ENCODE measurements around the gene VIM. TPM values are rescaled to one million over a fixed set of nuclear protein-coding genes. Genes with fewer than 3 reads are reported as not detected.

Gene VIM
- total and polyA plus RNA-seq, 12 donors: 200 to 1,377 (median 723) TPM

GRCh38 chr10:17232276-17232960, 4.4 kb downstream of the VIM start:
- Histone ChIP-seq H3K9me3 (replicated peaks in 1 of 3) (no peaks in the 10 kb centered on the region), H3K27me3 (no peaks in the 10 kb centered on the region), H3K27ac (peak overlapping the region in 1 of 5 donors; percentile 46), H3K36me3 (replicated peaks in 1 of 2) (peaks cover 0 to 60% of the 10 kb centered on the region in 2 donors), H3K4me3 (peak overlapping the region in 1 of 4 donors; percentile 85), H3K4me1 (replicated peaks in 1 of 2) (peaks cover 5 to 34% of the 10 kb centered on the region in 2 donors)
- TF ChIP-seq POLR2A (IDR thresholded peaks at IDR 0.05) (no peak), CTCF (IDR thresholded peaks at IDR 0.05) (no peak)
- intact Hi-C loops (cut with DNase I): no loop called here
- DNase-seq: no peak
- 43 to 62% (median 53%) methylated on average over 3 of the region's 3 CpGs for WGBS, 4 donors

DNA sequence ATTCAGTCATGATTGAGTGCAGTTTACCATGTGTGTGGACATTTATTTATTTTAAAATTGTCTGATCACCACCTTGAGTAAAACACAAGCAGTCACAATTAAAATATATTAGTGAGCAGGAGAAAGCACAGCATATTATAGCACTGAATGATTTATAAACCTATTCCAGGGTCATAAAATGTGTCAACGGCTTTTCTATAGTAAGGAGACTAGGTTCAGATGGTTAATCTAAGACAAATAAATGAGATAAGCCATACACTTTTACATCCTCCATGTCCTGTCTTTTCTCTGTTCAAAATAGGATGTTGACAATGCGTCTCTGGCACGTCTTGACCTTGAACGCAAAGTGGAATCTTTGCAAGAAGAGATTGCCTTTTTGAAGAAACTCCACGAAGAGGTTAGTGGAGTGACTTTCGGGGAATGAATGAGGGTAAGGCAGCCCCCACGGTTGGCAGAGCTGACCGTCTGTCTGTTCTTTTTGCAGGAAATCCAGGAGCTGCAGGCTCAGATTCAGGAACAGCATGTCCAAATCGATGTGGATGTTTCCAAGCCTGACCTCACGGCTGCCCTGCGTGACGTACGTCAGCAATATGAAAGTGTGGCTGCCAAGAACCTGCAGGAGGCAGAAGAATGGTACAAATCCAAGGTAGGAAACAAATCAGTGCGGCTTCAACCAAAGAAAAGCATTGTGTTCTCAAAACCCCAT, 5.4 kb downstream of the VIM start:
- DNase-seq: no peak
- Histone ChIP-seq H3K9me3 (replicated peaks in 1 of 3) (no peaks in the 10 kb centered on the region), H3K36me3 (replicated peaks in 1 of 2) (peaks cover 0 to 65% of the 10 kb centered on the region in 2 donors), H3K4me3 (peak overlapping the region in 1 of 4 donors; percentile 85), H3K4me1 (replicated peaks in 1 of 2) (peaks cover 0 to 31% of the 10 kb centered on the region in 2 donors), H3K27me3 (no peaks in the 10 kb centered on the region), H3K27ac (peak overlapping the region in 1 of 5 donors; percentile 46)
- intact Hi-C loops (cut with DNase I): no loop called here
- TF ChIP-seq CTCF (IDR thresholded peaks at IDR 0.05): no peak
- TF ChIP-seq POLR2A (IDR thresholded peaks at IDR 0.05): no peak
- 79 to 88% (median 80%) methylated on average over 14 of the region's 14 CpGs for WGBS, 4 donors

DNA sequence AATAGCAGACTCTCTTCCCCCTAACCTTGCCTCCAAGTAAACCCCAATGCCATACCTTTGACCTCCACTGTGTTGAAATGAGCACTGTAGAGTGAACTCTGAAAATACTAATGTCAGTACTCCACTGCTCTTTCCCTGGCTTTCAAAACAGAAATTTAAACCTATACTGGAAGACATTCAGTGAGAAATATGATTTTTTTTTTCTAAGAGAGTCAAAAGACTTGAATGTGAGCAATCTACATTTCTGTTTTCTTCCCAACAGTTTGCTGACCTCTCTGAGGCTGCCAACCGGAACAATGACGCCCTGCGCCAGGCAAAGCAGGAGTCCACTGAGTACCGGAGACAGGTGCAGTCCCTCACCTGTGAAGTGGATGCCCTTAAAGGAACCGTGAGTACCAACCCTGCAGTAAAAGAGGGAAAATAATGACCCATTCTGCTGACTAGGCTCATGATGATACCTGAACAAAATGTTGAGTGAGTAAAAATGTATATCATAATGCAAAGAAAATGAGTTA, 6.4 kb downstream of the VIM start:
- Histone ChIP-seq H3K27ac (peak overlapping the region in 1 of 5 donors; percentile 41), H3K27me3 (no peaks in the 10 kb centered on the region), H3K9me3 (replicated peaks in 1 of 3) (no peaks in the 10 kb centered on the region), H3K4me1 (replicated peaks in 1 of 2) (peaks cover 0 to 31% of the 10 kb centered on the region in 2 donors), H3K36me3 (replicated peaks in 1 of 2) (peaks cover 0 to 65% of the 10 kb centered on the region in 2 donors), H3K4me3 (no peak overlapping the region)
- no peak for DNase-seq
- intact Hi-C loops (cut with DNase I): no loop called here
- TF ChIP-seq CTCF (IDR thresholded peaks at IDR 0.05) (no peak), POLR2A (IDR thresholded peaks at IDR 0.05) (no peak)
- WGBS, 4 donors: 94 to 97% (median 96%) methylated on average over 5 of the region's 5 CpGs

DNA sequence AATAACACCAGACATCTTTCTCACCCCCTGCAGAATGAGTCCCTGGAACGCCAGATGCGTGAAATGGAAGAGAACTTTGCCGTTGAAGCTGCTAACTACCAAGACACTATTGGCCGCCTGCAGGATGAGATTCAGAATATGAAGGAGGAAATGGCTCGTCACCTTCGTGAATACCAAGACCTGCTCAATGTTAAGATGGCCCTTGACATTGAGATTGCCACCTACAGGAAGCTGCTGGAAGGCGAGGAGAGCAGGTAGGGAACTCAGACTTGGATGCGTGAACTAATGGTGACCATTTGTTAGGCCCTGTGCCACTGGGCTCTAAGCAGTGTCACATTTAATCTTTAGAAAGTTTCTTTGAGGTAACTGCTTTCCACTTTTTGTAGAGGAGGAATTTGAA, 7.1 kb downstream of the VIM start:
- intact Hi-C loops (cut with DNase I): no loop called here
- Histone ChIP-seq H3K27me3 (no peaks in the 10 kb centered on the region), H3K4me3 (no peak overlapping the region), H3K36me3 (replicated peaks in 1 of 2) (peaks cover 0 to 65% of the 10 kb centered on the region in 2 donors), H3K4me1 (replicated peaks in 1 of 2) (peaks cover 0 to 31% of the 10 kb centered on the region in 2 donors), H3K9me3 (replicated peaks in 1 of 3) (no peaks in the 10 kb centered on the region), H3K27ac (no peak overlapping the region)
- DNase-seq: no peak
- TF ChIP-seq CTCF (IDR thresholded peaks at IDR 0.05) (no peak), POLR2A (IDR thresholded peaks at IDR 0.05) (no peak)
- WGBS, 4 donors: 76 to 89% (median 86%) methylated on average over 8 of the region's 8 CpGs

Measured in adrenal gland (tissue), 12 donors.